HUES64 (cell line): ENCODE results near the gene UCK2. TPM values are rescaled to one million over a fixed set of nuclear protein-coding genes. Genes with fewer than 3 reads are reported as not detected.
"Not testable (repeated sequence)": the region's sequence is repeated elsewhere in the genome, so short reads cannot be mapped to it uniquely, and the experiment has no call there.

Source experiments
- H3K27ac ChIP-seq: 2 replicates; pipeline ENCODE4 v1.7.0; 2013; ENCODE audit warnings: low read depth, low read length, inconsistent platforms
- H3K27me3 ChIP-seq: 2 replicates; pipeline ENCODE4 v1.6.1; 2013; ENCODE audit warnings: mild to moderate bottlenecking, low read length; ENCODE audit not compliant: insufficient read depth
- H3K36me3 ChIP-seq: 2 replicates; pipeline ENCODE4 v1.6.1; 2013; ENCODE audit warnings: mild to moderate bottlenecking, low read length; ENCODE audit not compliant: insufficient read depth
- H3K4me1 ChIP-seq: 2 replicates; pipeline ENCODE4 v1.6.1; 2013; ENCODE audit warnings: mild to moderate bottlenecking, low read length, moderate library complexity; ENCODE audit not compliant: insufficient read depth
- H3K4me3 ChIP-seq: 2 replicates; pipeline ENCODE4 v1.5.1; 2013; ENCODE audit warnings: mild to moderate bottlenecking, low read length, moderate library complexity
- H3K9ac ChIP-seq: 2 replicates; pipeline ENCODE4 v1.6.1; 2013; ENCODE audit warnings: mild to moderate bottlenecking, low read depth, low read length
- H3K9me3 ChIP-seq: 2 replicates; pipeline ENCODE4 v1.6.1; 2013; ENCODE audit warnings: low read depth, low read length; ENCODE audit not compliant: insufficient read depth
- WGBS: fragments of 150-250, 120-280 bp; methylation state at CpG from one replicate; pipeline ENCODE4 v1.1.7; 2013; ENCODE audit warnings: missing lambda C conversion rate; 5-methylcytosine and 5-hydroxymethylcytosine counted together
- polyA plus RNA-seq, 2 experiments: library from polyadenylated mRNA; stranded (reverse); fragments of 50-300 nt; gene quantifications; one replicate each; pipeline ENCODE4 v1.2.3, GENCODE V29; 2013

The UCK2 gene
- 61.4 TPM for polyA plus RNA-seq (2013, experiment 1 of 2)
- polyA plus RNA-seq (2013, experiment 2 of 2) = 57.2 TPM

DNA sequence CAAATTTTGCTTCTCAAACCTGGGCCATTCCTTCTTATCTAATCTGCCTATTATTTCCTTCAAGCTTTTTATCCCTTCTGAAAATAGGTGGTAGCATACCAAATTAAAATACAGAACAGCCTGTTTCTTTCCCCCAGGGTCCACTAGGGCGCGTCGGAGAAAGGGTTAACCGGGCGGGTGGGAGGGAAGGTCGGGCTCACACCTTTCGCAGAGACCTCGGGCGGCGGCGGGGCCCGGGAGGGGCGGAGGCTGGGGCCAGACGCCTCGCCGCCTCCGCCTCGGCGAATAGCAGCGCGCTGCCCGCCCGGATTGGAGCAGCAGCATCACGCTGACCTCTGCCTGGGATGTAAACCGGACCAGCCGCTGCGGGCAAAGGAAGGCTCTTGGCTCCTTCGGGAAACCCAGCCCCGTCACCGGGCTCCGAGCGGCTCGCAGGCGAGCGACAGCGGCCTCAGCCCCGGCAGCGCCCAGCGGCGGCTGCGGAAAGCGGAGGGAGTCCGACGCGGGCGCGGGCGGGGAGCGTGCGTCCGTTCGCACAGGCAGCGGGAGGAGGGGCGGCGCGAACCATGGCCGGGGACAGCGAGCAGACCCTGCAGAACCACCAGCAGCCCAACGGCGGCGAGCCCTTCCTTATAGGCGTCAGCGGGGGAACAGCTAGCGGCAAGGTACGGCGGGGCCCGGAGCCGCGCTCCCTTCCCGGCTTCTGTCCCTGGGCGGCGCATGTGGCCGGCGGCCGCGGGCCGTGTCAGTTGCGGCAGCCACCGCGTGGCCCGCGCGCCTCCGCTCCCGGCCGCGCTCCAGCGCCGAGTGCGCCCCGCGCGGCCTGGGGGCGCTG, at the start of gene UCK2:
TSS of gene UCK2 (plus strand) at position 347 of the 835 bp plus-strand sequence. CDS start at position 567, 220 bp downstream.
- Histone ChIP-seq H3K9me3 (no peaks in the 10 kb centered on the region), H3K4me1 (peaks cover 16% of the 10 kb centered on the region), H3K9ac (peak within 1 kb of the TSS; percentile 95), H3K4me3 (peak within 1 kb of the TSS; percentile 86), H3K27ac (peak within 1 kb of the TSS; percentile 93), H3K36me3 (no peaks in the 10 kb centered on the region), H3K27me3 (no peaks in the 10 kb centered on the region)
- under 1% methylated on average over 94 of the region's 94 CpGs for WGBS

DNA sequence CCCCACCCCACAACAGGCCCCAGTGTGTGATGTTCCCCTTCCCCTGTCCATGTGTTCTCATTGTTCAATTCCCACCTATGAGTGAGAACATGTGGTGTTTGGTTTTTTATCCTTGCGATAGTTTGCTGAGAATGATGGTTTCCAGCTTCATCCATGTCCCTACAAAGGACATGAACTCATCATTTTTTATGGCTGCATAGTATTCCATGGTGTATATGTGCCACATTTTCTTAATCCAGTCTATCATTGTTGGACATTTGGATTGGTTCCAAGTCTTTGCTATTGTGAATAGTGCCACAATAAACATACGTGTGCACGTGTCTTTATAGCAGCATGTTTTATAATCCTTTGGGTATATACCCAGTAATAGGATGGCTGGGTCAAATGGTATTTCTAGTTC, 49.2 kb upstream of the UCK2 start:
- not testable (repeated sequence) for H3K4me3 ChIP-seq, H3K36me3 ChIP-seq, H3K9ac ChIP-seq, H3K4me1 ChIP-seq, H3K27me3 ChIP-seq, H3K27ac ChIP-seq, H3K9me3 ChIP-seq
- no CpG with 5 or more reads among the region's 3 CpGs for WGBS

DNA sequence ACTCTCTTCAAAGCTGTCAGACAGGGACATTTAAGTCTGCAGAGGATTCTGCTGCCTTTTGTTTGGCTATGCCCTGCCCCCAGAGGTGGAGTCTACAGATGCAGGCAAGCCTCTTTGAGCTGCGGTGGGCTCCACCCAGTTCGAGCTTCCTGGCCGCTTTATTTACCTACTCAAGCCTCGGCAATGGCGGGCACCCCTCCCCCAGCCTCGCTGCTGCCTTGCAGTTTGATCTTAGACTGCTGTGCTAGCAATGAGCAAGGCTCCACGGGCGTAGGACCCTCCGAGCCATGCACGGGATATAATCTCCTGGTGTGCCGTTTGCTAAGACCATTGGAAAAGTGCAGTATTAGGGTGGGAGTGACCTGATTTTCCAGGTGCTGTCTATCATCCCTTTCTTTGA, 43.9 kb upstream of the UCK2 start:
- WGBS = 90% methylated on average over 11 of the region's 11 CpGs
- not testable (repeated sequence) for H3K27ac ChIP-seq, H3K4me3 ChIP-seq

DNA sequence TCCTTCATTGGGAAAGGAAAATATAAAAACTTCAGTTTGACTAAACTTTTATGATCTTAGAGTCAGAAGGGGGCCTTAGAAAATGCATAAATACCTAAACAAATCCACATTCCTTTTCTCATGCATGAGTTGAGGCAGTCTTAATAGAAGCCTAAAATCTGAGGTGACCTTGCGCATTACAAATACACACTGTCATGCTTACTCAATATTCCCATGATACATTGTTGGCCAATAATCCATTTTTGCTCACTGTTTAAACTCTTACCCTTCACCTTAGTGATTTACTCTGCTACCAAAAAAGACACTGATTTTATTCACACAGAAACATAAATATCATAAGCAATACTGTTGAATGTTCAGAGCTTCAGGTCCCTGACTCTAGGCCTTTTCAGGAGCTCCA, 39.7 kb upstream of the UCK2 start:
- H3K27ac ChIP-seq = no peak overlapping the region
- 96% methylated on average over 1 of the region's 1 CpG for WGBS
- H3K9me3 ChIP-seq = peaks cover 11% of the 10 kb centered on the region
- no peak overlapping the region for H3K9ac ChIP-seq
- no peaks in the 10 kb centered on the region for H3K36me3 ChIP-seq
- H3K4me3 ChIP-seq = no peak overlapping the region
- no peaks in the 10 kb centered on the region for H3K27me3 ChIP-seq
- H3K4me1 ChIP-seq = no peaks in the 10 kb centered on the region

More for the DNA sequence above, 43.9 kb upstream of the UCK2 start:
- H3K36me3 ChIP-seq, H3K27me3 ChIP-seq, H3K9ac ChIP-seq, H3K4me1 ChIP-seq: not testable (repeated sequence)
- H3K9me3 ChIP-seq = peaks cover 11% of the 10 kb centered on the region

DNA sequence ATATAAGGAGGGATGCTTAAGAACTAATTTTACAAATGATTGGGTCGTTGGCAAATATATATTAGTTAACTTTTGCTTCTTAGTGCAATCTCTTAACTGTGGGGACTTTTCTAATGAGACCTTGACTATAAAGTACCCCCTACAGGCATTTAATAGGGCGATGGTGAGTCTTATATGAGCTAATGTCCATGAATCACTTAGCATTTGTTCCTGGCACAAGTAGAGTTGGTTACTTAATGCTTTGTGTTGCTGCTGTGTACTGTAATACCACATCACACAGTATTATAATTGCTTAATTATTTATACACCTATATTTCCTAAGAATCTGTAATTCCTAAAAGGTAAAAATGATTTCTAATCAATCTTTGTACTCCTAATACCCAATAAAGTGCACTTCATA, 33.5 kb upstream of the UCK2 start:
- no peak overlapping the region for H3K4me3 ChIP-seq
- H3K27ac ChIP-seq = no peak overlapping the region
- 70% methylated on average over 1 of the region's 2 CpGs for WGBS
- no peaks in the 10 kb centered on the region for H3K27me3 ChIP-seq
- H3K4me1 ChIP-seq = no peaks in the 10 kb centered on the region
- no peaks in the 10 kb centered on the region for H3K36me3 ChIP-seq
- H3K9ac ChIP-seq = no peak overlapping the region
- H3K9me3 ChIP-seq = no peaks in the 10 kb centered on the region

DNA sequence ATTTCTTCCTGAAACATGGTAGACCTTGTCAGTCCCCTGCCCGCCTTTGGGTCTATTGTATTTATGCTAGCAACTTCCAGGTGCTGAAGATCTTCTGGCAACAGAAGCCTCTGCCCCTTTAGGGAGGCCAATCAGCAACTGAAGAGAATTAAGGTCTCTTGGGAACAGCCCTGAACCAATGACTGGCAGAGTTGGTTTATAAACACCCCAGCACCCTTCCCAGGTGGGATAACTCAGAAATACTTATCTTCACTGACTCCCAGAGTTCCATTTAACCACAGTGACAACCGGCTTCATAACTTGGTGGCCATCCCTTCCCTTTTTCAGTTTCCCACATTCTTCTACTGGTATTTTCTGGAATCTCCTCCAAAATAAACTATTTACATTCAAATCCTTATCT, 31.5 kb upstream of the UCK2 start:
- 87% methylated on average over 2 of the region's 2 CpGs for WGBS
- no peak overlapping the region for H3K9ac ChIP-seq
- H3K36me3 ChIP-seq = no peaks in the 10 kb centered on the region
- peaks cover 6% of the 10 kb centered on the region; the same call in 1 of the 2 replicates for H3K9me3 ChIP-seq
- H3K4me3 ChIP-seq = no peak overlapping the region
- no peaks in the 10 kb centered on the region for H3K4me1 ChIP-seq
- no peaks in the 10 kb centered on the region for H3K27me3 ChIP-seq
- no peak overlapping the region for H3K27ac ChIP-seq

DNA sequence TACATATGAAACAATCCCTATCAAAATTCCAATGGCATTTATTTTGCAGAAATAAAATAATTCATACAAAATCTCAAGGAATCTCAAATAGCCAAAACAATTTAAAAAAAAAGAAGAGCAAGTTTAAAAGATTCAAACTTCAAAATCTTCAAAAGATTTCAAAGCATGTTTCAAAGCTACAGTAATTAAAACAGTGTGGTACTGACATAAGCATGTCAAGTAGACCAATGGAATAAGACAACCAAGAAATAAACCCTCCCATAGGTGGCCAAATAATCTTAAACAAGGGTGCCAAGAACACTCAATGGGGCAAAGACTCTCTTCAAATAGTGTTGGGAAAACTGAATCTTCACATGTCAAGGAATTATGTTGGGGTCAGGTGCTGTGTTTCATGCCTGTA, 28.0 kb upstream of the UCK2 start:
- H3K4me1 ChIP-seq = no peaks in the 10 kb centered on the region
- H3K27me3 ChIP-seq = no peaks in the 10 kb centered on the region
- H3K36me3 ChIP-seq = no peaks in the 10 kb centered on the region
- no peak overlapping the region for H3K4me3 ChIP-seq
- H3K9ac ChIP-seq = no peak overlapping the region
- no peak overlapping the region for H3K27ac ChIP-seq
- peaks cover 6% of the 10 kb centered on the region; the same call in 1 of the 2 replicates for H3K9me3 ChIP-seq

DNA sequence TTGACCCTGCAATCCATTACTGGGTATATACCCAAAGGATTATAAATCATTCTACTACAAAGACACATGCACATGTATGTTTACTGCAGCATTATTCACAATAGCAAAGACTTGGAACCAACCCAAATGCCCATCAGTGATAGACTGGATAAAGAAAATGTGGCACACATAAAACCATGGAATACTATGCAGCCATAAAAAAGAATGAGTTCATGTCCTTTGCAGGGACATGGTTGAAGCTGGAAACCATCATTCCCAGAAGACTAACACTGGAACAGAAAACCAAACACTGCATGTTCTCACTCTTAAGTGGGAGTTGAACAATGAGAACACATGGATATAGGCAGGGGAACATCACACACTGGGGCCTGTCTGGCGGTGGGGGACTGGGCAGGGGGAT, 22.9 kb upstream of the UCK2 start:
- not testable (repeated sequence) for H3K4me3 ChIP-seq, H3K27me3 ChIP-seq, H3K36me3 ChIP-seq, H3K9me3 ChIP-seq, H3K4me1 ChIP-seq, H3K9ac ChIP-seq, H3K27ac ChIP-seq
- 95% methylated on average over 1 of the region's 1 CpG for WGBS

DNA sequence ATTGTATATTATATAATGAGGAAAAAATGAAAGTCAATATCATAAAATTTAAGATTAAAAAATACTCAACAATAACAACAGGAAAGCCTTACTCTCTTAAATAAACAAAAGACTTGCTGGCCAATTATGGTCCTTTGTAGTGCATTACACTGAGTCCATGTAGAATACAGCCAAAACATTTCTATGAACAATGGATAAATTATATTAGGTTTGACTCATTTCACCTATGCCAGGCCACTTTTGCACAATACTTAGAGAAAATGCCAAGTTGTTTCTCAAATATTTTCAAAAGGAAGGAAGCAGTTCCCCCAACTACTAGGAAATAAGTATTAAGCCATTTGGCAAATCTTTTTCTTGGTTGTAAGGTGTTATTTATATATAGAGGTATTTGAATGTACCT, 19.8 kb upstream of the UCK2 start:
- H3K4me1 ChIP-seq = no peaks in the 10 kb centered on the region
- H3K27ac ChIP-seq = no peak overlapping the region
- H3K36me3 ChIP-seq = no peaks in the 10 kb centered on the region
- no peaks in the 10 kb centered on the region for H3K9me3 ChIP-seq
- no peak overlapping the region for H3K4me3 ChIP-seq
- H3K27me3 ChIP-seq = no peaks in the 10 kb centered on the region
- H3K9ac ChIP-seq = no peak overlapping the region

DNA sequence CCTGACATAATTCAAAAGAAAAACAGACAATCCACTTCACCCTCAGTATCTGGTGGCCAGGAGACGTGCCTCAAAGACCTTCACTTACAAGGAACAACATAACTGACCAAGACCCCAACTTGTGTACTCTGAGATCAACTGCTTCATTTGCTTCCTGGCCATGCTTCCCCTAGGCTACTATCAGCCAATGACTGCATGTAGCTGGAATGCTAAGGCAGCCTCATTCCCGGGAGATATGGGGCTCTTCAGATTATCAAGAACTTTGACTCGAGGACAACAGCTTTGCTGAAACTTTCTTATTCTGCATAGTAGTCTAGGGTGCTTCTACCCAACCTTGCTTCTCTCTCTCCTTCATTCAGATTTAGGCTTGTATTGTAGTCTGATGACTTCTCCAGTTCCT, 11.7 kb upstream of the UCK2 start:
- Histone ChIP-seq H3K36me3 (no peaks in the 10 kb centered on the region), H3K4me3 (no peak overlapping the region), H3K9ac (no peak overlapping the region), H3K27me3 (no peaks in the 10 kb centered on the region), H3K4me1 (no peaks in the 10 kb centered on the region), H3K9me3 (no peaks in the 10 kb centered on the region), H3K27ac (no peak overlapping the region)
- WGBS = 56% methylated on average over 3 of the region's 3 CpGs

DNA sequence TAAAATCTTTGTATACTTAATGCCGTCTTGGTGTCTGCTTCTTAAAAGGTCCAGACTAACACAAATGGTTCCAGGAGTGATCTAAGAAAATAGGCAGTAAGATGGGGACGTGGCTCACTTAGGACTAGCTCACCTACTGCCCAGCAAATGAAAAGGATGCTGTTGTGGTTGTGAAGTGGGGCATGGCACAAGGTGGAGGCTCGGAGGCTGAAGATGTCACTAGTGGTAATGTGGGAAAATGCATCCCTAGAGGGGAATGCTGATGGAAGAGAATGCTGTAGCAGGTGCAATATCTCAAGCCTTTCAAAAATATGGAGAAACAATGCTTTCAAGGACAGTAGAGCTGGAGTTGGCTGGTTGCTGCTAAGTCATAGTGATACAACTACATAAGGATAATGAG, 11.3 kb upstream of the UCK2 start:
- no peaks in the 10 kb centered on the region for H3K4me1 ChIP-seq
- no peaks in the 10 kb centered on the region for H3K9me3 ChIP-seq
- no peaks in the 10 kb centered on the region for H3K27me3 ChIP-seq
- H3K4me3 ChIP-seq = no peak overlapping the region
- 75% methylated on average over 3 of the region's 3 CpGs for WGBS
- H3K27ac ChIP-seq = no peak overlapping the region
- no peaks in the 10 kb centered on the region for H3K36me3 ChIP-seq
- H3K9ac ChIP-seq = no peak overlapping the region
